ENCODE data around the gene PAPLN.

PAPLN gene

DNA sequence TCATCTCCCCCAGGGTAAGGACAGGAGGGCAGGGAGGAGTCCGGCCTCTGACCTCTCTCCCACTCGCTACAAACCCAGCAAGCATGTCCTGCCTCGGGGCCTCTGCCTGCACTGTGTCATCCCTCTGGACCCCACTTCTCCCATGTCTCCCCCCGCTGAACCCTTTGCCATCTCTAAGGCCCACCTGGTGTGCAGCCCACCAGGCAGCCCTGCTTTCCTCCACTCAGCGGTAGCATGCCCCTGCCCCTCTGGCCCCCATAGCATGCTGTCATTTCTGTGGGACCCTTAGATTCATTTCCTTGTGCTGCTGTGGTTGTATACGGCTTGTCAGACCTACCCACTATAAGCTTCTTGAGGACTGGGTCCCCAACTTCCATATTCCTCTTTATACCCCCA, 17.7 kb downstream of the PAPLN start:
- Histone ChIP-seq H3K27me3 (ENCODE audit: control insufficient read depth, insufficient read depth, low read length) (no peaks in the 10 kb centered on the region), H3K4me3 (ENCODE audit: low read depth, low read length) (no peak overlapping the region), H3K9ac (no peak overlapping the region), H3K4me1 (no peaks in the 10 kb centered on the region), H3K9me3 (ENCODE audit: control insufficient read depth, low read length) (no peaks in the 10 kb centered on the region), H3K4me2 (ENCODE audit: low read length) (no peak overlapping the region), H3K36me3 (ENCODE audit: control insufficient read depth, insufficient read depth, low read length) (no peaks in the 10 kb centered on the region), H3K79me2 (no peaks in the 10 kb centered on the region), H3K27ac (no peak overlapping the region), H2AFZ (no peak overlapping the region)
- TF ChIP-seq, protein P1, sequence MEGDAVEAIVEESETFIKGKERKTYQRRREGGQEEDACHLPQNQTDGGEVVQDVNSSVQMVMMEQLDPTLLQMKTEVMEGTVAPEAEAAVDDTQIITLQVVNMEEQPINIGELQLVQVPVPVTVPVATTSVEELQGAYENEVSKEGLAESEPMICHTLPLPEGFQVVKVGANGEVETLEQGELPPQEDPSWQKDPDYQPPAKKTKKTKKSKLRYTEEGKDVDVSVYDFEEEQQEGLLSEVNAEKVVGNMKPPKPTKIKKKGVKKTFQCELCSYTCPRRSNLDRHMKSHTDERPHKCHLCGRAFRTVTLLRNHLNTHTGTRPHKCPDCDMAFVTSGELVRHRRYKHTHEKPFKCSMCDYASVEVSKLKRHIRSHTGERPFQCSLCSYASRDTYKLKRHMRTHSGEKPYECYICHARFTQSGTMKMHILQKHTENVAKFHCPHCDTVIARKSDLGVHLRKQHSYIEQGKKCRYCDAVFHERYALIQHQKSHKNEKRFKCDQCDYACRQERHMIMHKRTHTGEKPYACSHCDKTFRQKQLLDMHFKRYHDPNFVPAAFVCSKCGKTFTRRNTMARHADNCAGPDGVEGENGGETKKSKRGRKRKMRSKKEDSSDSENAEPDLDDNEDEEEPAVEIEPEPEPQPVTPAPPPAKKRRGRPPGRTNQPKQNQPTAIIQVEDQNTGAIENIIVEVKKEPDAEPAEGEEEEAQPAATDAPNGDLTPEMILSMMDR (IDR thresholded peaks at IDR 0.05), result no peak

DNA sequence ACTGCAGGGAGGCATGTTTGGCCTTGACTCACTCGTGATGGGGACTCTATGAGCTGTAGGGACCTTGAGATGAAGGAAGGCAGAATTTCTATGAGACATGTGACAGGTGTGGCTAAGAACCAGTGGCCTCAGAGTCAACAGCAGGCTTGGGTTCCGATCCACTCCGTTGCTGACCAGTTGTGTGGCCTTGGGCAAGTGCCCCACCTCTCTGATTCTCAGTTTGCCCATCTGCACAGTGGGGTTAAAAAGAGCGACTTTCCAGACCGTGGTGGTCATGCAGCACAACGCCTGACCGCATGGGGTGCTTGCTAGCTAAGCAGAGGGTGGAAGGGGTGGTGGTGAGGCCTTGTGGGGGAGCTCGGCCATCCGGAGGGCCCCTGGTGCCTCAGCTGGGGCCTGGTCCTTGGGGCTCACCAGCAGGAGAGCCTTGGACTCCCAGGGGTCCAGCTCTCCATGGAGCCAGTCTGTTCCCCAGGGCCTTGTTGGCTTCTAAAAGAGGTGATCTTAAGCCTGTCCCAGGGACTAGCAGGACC, 18.5 kb downstream of the PAPLN start:
- Histone ChIP-seq H3K27me3 (ENCODE audit: control insufficient read depth, insufficient read depth, low read length) (no peaks in the 10 kb centered on the region), H3K4me2 (ENCODE audit: low read length) (no peak overlapping the region), H3K27ac (no peak overlapping the region), H3K4me1 (no peaks in the 10 kb centered on the region), H3K9ac (no peak overlapping the region), H2AFZ (no peak overlapping the region), H3K79me2 (no peaks in the 10 kb centered on the region), H3K36me3 (ENCODE audit: control insufficient read depth, insufficient read depth, low read length) (no peaks in the 10 kb centered on the region), H3K9me3 (ENCODE audit: control insufficient read depth, low read length) (no peaks in the 10 kb centered on the region), H3K4me3 (ENCODE audit: low read depth, low read length) (no peak overlapping the region)
- TF ChIP-seq, protein P1 (IDR thresholded peaks at IDR 0.05), result no peak

DNA sequence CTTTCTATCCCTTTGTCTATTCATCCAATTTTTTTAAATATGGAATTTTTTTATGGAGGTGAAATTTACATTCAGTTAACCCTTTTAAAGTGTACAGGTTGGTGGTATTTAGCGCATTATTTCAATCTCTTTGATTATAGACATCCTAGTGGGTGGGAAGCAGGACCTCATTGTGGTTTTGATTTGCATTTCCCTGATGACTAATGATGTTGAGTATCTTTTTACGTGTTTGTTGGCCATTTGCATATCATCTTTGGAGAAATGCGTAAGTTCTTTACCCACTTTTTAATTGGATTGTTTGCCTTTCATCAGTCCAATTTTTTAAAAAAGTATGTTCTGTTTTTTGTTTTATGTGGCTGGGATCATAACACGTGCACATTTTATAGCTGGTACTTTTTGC, 20.8 kb downstream of the PAPLN start:
- TF ChIP-seq, protein P1 (IDR thresholded peaks at IDR 0.05), result no peak
- Histone ChIP-seq H3K79me2 (no peaks in the 10 kb centered on the region), H3K36me3 (ENCODE audit: control insufficient read depth, insufficient read depth, low read length) (no peaks in the 10 kb centered on the region), H3K4me1 (no peaks in the 10 kb centered on the region), H3K27me3 (ENCODE audit: control insufficient read depth, insufficient read depth, low read length) (no peaks in the 10 kb centered on the region), H3K27ac (no peak overlapping the region), H3K9ac (no peak overlapping the region), H2AFZ (no peak overlapping the region), H3K4me3 (ENCODE audit: low read depth, low read length) (no peak overlapping the region), H3K4me2 (ENCODE audit: low read length) (no peak overlapping the region), H3K9me3 (ENCODE audit: control insufficient read depth, low read length) (no peaks in the 10 kb centered on the region)

DNA sequence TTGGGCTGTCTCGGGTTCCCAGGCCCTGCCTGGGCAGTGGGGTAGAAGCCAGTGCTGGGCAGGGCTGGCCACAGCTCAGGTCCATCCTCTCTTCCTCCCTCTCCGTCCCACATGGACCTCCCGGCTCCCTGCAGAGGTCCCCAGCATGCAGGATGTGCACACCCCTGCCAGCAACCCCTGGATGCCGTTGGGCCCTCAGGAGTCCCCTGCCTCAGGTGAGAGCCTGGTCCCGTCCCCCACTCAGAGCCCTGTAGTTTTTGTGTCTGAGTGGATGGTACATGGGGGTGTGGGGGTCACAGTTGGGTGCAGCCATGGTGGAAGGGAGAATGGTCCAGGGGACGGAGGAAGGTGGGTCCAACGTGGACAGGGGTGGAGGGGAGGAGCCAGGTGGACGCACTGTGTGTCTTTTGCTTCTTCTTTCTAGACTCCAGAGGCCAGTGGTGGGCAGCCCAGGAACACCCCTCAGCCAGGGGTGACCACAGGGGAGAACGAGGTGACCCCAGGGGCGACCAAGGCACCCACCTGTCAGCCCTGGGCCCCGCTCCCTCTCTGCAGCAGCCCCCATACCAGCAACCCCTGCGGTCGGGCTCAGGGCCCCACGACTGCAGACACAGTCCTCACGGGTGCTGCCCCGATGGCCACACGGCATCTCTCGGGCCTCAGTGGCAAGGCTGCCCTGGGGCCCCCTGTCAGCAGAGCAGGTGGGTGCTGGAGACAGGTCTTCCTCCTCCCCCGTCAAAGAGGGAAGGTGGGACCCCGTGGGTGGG, 21.7 kb downstream of the PAPLN start:
- no peaks in the 10 kb centered on the region for H3K27me3 ChIP-seq (ENCODE audit: control insufficient read depth, insufficient read depth, low read length)
- no peaks in the 10 kb centered on the region for H3K9me3 ChIP-seq (ENCODE audit: control insufficient read depth, low read length)
- H3K79me2 ChIP-seq, result no peaks in the 10 kb centered on the region
- H2AFZ ChIP-seq, result no peak overlapping the region
- no peak overlapping the region for H3K4me2 ChIP-seq (ENCODE audit: low read length)
- TF ChIP-seq, protein P1 (IDR thresholded peaks at IDR 0.05), result no peak
- no peaks in the 10 kb centered on the region for H3K36me3 ChIP-seq (ENCODE audit: control insufficient read depth, insufficient read depth, low read length)
- no peak overlapping the region for H3K4me3 ChIP-seq (ENCODE audit: low read depth, low read length)
- H3K4me1 ChIP-seq, result no peaks in the 10 kb centered on the region
- no peak overlapping the region for H3K9ac ChIP-seq
- H3K27ac ChIP-seq, result no peak overlapping the region

DNA sequence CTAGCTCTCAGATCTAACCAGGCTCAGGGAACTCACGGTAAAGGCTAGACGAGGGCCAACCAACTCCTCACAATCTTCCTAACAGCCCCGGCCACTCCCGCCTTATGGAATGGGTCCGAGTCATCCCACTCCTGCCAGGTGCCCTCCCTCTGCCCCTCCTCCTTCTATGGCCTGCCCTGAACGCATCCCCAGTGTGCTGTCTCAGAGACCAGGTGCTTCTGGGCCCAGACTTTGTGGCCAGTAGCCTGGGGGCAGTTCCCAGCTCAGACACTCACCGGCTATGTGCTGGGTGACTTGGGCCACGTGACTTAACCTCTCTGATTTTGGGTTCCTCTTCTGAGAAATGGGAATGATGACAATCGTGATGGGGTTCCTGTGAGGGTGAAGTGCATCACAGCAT, 22.5 kb downstream of the PAPLN start:
- Histone ChIP-seq H3K4me2 (ENCODE audit: low read length) (no peak overlapping the region), H2AFZ (no peak overlapping the region), H3K9ac (no peak overlapping the region), H3K4me3 (ENCODE audit: low read depth, low read length) (no peak overlapping the region), H3K79me2 (no peaks in the 10 kb centered on the region), H3K36me3 (ENCODE audit: control insufficient read depth, insufficient read depth, low read length) (no peaks in the 10 kb centered on the region), H3K27me3 (ENCODE audit: control insufficient read depth, insufficient read depth, low read length) (no peaks in the 10 kb centered on the region), H3K4me1 (no peaks in the 10 kb centered on the region), H3K9me3 (ENCODE audit: control insufficient read depth, low read length) (no peaks in the 10 kb centered on the region), H3K27ac (no peak overlapping the region)
- TF ChIP-seq, protein P1 (IDR thresholded peaks at IDR 0.05), result no peak
